ENCODE results near the gene ALDH1A2.

The ALDH1A2 gene

GRCh38 chr15:58062983-58063382 lies 2.5 kb downstream of the ALDH1A2 start:
- TF ChIP-seq, protein P1, sequence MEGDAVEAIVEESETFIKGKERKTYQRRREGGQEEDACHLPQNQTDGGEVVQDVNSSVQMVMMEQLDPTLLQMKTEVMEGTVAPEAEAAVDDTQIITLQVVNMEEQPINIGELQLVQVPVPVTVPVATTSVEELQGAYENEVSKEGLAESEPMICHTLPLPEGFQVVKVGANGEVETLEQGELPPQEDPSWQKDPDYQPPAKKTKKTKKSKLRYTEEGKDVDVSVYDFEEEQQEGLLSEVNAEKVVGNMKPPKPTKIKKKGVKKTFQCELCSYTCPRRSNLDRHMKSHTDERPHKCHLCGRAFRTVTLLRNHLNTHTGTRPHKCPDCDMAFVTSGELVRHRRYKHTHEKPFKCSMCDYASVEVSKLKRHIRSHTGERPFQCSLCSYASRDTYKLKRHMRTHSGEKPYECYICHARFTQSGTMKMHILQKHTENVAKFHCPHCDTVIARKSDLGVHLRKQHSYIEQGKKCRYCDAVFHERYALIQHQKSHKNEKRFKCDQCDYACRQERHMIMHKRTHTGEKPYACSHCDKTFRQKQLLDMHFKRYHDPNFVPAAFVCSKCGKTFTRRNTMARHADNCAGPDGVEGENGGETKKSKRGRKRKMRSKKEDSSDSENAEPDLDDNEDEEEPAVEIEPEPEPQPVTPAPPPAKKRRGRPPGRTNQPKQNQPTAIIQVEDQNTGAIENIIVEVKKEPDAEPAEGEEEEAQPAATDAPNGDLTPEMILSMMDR (conservative IDR thresholded peaks at IDR 0.05; ENCODE audit: low read depth, low read length) = no peak
- no peak for DNase-seq (ENCODE audit: low read depth)
- no peak overlapping the region for H3K4me3 ChIP-seq (ENCODE audit: low read depth, low read length)

- TF ChIP-seq, protein P1 (conservative IDR thresholded peaks at IDR 0.05; ENCODE audit: low read depth, low read length) = no peak
- no peak for DNase-seq (ENCODE audit: low read depth)
- H3K4me3 ChIP-seq (ENCODE audit: low read depth, low read length) = no peak overlapping the region
Measured at GRCh38 chr15:58062175-58062574, 3.3 kb downstream of the ALDH1A2 start.

GRCh38 chr15:58060575-58060974 lies 4.9 kb downstream of the ALDH1A2 start:
- TF ChIP-seq, protein P1 (conservative IDR thresholded peaks at IDR 0.05; ENCODE audit: low read depth, low read length) = no peak
- no peak for DNase-seq (ENCODE audit: low read depth)
- no peak overlapping the region for H3K4me3 ChIP-seq (ENCODE audit: low read depth, low read length)

DNA sequence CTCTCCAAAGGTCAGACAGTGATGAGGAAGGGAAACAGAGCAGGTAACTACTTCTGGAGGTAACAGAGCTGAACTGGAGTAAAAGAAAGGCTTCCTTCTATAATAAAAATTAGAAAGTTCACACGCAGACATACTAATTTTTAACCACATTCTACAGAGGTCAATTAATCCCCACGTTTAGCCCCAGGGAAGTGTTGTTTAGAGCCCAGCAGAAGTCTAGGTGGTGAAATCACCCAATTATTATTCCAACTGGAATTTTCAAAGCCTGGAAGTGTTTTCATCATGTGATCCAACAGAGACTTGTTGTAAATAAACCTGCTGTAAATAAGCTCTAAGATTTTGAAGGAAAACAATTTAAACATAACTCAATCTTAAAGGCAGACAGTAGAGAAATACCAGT lies 6.8 kb downstream of the ALDH1A2 start:
- H3K4me3 ChIP-seq (ENCODE audit: low read depth, low read length) = no peak overlapping the region
- TF ChIP-seq, protein P1 (conservative IDR thresholded peaks at IDR 0.05; ENCODE audit: low read depth, low read length) = no peak
- no peak for DNase-seq (ENCODE audit: low read depth)

DNA sequence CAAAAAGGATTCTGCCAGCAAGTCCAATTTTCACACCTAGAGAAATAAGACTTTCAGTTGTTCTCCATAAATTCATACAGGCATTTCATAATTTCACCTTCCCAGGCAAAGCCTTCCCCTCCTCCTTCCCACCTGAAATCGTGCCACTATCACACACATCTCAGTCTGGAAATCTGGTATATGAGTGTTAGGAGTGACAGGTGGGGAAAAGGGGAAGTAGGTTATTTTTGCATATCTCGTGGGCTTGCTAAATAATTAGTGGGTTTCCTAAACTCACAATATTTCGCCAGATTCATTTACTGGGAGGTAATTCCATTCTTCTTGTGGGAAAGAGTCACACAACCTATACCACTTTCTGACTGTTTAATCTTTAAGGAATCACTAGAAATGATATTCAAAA lies 7.4 kb downstream of the ALDH1A2 start:
- no peak for DNase-seq (ENCODE audit: low read depth)
- TF ChIP-seq, protein P1 (conservative IDR thresholded peaks at IDR 0.05; ENCODE audit: low read depth, low read length) = no peak
- no peak overlapping the region for H3K4me3 ChIP-seq (ENCODE audit: low read depth, low read length)

- no peak for DNase-seq (ENCODE audit: low read depth)
- TF ChIP-seq, protein P1 (conservative IDR thresholded peaks at IDR 0.05; ENCODE audit: low read depth, low read length) = no peak
- no peak overlapping the region for H3K4me3 ChIP-seq (ENCODE audit: low read depth, low read length)
Measured at GRCh38 chr15:58057559-58057958, 8.0 kb downstream of the ALDH1A2 start.

GRCh38 chr15:58056015-58056414 lies 9.5 kb downstream of the ALDH1A2 start:
- TF ChIP-seq, protein P1 (conservative IDR thresholded peaks at IDR 0.05; ENCODE audit: low read depth, low read length) = peak; percentile 46
- no peak for DNase-seq (ENCODE audit: low read depth)

More at GRCh38 chr15:58056015-58056414, 9.5 kb downstream of the ALDH1A2 start:
- no peak overlapping the region for H3K4me3 ChIP-seq (ENCODE audit: low read depth, low read length)

Data from choroid plexus epithelial cell (primary cell).